Naive B cell (primary cell): ENCODE results near the gene ELOVL5. TPM values are rescaled to one million over a fixed set of nuclear protein-coding genes. Genes with fewer than 3 reads are reported as not detected.

Source experiments
- ATAC-seq, 2 donors: fragments of 150-1000 bp; cut with Tn5 transposase; 2 replicates each; pipeline ENCODE4 v1.10.0; 2021; ENCODE audit warnings: low read depth in 2 of 2, mild to moderate bottlenecking in 2 of 2, moderate library complexity in 2 of 2
- DNase-seq: peaks from one replicate; pipeline ENCODE4 v3.0.0; 2022
- H3K27ac Mint-ChIP-seq, 6 donors: one replicate each; pipeline ENCODE4 v1.8.0; 2020 to 2022; ENCODE audit warnings: mild to moderate bottlenecking in 6 of 6, mixed read lengths in 6 of 6, moderate library complexity in 5 of 6, inconsistent platforms in 2 of 6
- H3K27me3 Mint-ChIP-seq, 3 donors: one replicate each; pipeline ENCODE4 v1.8.0; 2021 to 2022; ENCODE audit warnings: mixed read lengths in 3 of 3, mild to moderate bottlenecking in 1 of 3
- H3K36me3 Mint-ChIP-seq, 2 donors: one replicate each; pipeline ENCODE4 v1.8.0; 2020 to 2022; ENCODE audit warnings: mixed read lengths in 2 of 2, inconsistent platforms in 1 of 2, mild to moderate bottlenecking in 1 of 2
- H3K4me1 Mint-ChIP-seq, 3 donors: one replicate each; pipeline ENCODE4 v1.8.0; 2020 to 2022; ENCODE audit warnings: mixed read lengths in 3 of 3, inconsistent platforms in 1 of 3, mild to moderate bottlenecking in 1 of 3, moderate library complexity in 1 of 3
- H3K4me3 Mint-ChIP-seq, 8 donors: one replicate each; pipeline ENCODE4 v1.8.0; 2020 to 2022; ENCODE audit warnings: mild to moderate bottlenecking in 8 of 8, mixed read lengths in 8 of 8, moderate library complexity in 8 of 8, inconsistent platforms in 2 of 8
- H3K9me3 Mint-ChIP-seq, 7 donors: one replicate each; pipeline ENCODE4 v1.8.0; 2020 to 2022; ENCODE audit warnings: mixed read lengths in 7 of 7, mild to moderate bottlenecking in 5 of 7, inconsistent platforms in 2 of 7, moderate library complexity in 1 of 7
- polyA plus RNA-seq, 6 donors: library from polyadenylated mRNA; unstranded; fragments of 300-500 nt; fragmentation: Illumina TruSeq; gene quantifications; one replicate each; pipeline ENCODE4 v1.2.3, GENCODE V29; 2021; ENCODE audit warnings: low read depth in 6 of 6

ELOVL5 gene
- polyA plus RNA-seq, 6 donors from 2014 or later = 124 to 200 (median 166) TPM

GRCh38 chr6:53333439-53334408, 15.0 kb downstream of the ELOVL5 start:
- no peak for DNase-seq

GRCh38 chr6:53331678-53332077, 17.1 kb downstream of the ELOVL5 start:
- peaks cover 71 to 83% (median 83%) of the 10 kb centered on the region in 3 donors for H3K4me1 Mint-ChIP-seq

More at GRCh38 chr6:53333439-53334408, 15.0 kb downstream of the ELOVL5 start:
- Mint-ChIP-seq H3K27me3 (no peaks in the 10 kb centered on the region), H3K27ac (peak overlapping the region; percentile 90 to 99 (median 94)), H3K36me3 (peaks cover 16 to 21% of the 10 kb centered on the region in 2 donors), H3K4me3 (peak overlapping the region; percentile 69 to 90 (median 82)), H3K4me1 (peaks cover 72 to 83% (median 83%) of the 10 kb centered on the region in 3 donors), H3K9me3 (peaks cover 0 to 2% (median 0%) of the 10 kb centered on the region in 7 donors)
- no peak for ATAC-seq

DNA sequence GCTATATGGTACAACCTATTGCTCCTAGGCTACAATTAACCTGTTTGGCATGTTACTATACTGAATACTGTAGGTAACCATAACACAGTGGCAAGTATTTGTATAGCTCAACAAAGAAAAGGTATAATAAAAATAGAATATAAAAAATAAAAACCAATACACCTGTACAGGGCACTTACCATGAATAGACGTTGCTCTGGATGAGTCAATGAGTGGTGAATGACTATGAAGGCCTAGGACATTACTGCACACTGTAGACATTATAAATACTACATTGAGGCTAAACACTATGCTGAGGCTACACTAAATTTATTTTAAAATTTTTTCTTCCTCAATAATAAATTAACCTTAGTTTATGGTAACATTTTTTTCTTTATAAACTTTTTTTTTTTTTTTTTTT, 18.6 kb downstream of the ELOVL5 start:
- no peak overlapping the region for H3K27ac Mint-ChIP-seq
- ATAC-seq = no peak

More at GRCh38 chr6:53331678-53332077, 17.1 kb downstream of the ELOVL5 start:
- Mint-ChIP-seq H3K27me3 (no peaks in the 10 kb centered on the region), H3K36me3 (peaks cover 8 to 12% of the 10 kb centered on the region in 2 donors), H3K9me3 (peaks cover 0 to 2% (median 0%) of the 10 kb centered on the region in 7 donors), H3K27ac (peak overlapping the region in 5 of 6 donors; percentile 69 to 99 (median 83)), H3K4me3 (peak overlapping the region in 4 of 8 donors; percentile 25 to 51 (median 33))
- ATAC-seq (no peak), DNase-seq (no peak)

DNA sequence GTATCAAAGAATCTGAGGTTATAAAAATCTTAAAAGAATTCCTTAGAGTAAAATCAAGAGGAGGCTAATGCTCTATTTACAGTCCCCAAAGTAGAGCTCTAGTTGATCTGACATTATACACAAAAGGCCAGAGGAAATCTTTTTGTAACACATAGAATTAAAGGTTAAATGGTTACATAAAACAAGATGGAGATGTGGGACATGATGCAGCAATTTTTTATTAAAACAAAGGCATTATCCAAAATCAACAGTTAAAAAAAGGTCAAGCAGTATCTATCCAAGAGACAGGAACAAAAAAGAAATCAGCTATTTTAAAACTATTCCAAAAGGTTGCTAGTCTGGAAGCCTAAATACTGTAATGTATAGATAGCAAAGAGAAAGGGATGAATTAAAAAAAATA, 20.4 kb downstream of the ELOVL5 start:
- Mint-ChIP-seq H3K4me3 (no peak overlapping the region), H3K27me3 (no peaks in the 10 kb centered on the region), H3K36me3 (peaks cover 8 to 12% of the 10 kb centered on the region in 2 donors), H3K4me1 (peaks cover 68 to 84% (median 77%) of the 10 kb centered on the region in 3 donors), H3K27ac (peak overlapping the region in 4 of 6 donors; percentile 59 to 93 (median 78)), H3K9me3 (peaks cover 0 to 2% (median 0%) of the 10 kb centered on the region in 7 donors)
- ATAC-seq = no peak
- no peak for DNase-seq

More for the DNA sequence above, 18.6 kb downstream of the ELOVL5 start:
- H3K4me3 Mint-ChIP-seq = no peak overlapping the region
- peaks cover 8 to 12% of the 10 kb centered on the region in 2 donors for H3K36me3 Mint-ChIP-seq
- H3K27me3 Mint-ChIP-seq = no peaks in the 10 kb centered on the region
- no peak for DNase-seq
- peaks cover 0 to 2% (median 0%) of the 10 kb centered on the region in 7 donors for H3K9me3 Mint-ChIP-seq
- peaks cover 74 to 83% (median 83%) of the 10 kb centered on the region in 3 donors for H3K4me1 Mint-ChIP-seq

DNA sequence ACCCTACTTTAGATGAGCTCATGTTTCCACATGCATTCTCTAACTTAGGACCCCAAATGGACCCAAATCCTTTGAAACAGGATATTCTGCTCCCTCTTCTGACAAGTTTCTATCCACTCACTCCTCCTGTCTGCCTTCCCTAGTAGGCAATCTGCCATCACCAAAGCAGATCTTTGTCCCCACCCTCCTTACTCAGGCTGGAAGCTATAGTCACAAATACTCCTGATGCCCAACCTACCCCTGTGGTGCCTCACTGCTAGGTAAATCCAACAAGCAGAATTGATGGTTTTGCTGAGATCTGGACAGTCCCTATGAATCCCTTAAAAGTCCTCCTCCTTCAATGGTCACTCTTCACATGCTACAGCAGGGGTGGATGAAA, 21.7 kb downstream of the ELOVL5 start:
- H3K4me1 Mint-ChIP-seq = peaks cover 68 to 84% (median 77%) of the 10 kb centered on the region in 3 donors
- DNase-seq = no peak
- H3K27me3 Mint-ChIP-seq = no peaks in the 10 kb centered on the region
- H3K9me3 Mint-ChIP-seq = peaks cover 0 to 2% (median 0%) of the 10 kb centered on the region in 7 donors
- ATAC-seq = no peak
- peak overlapping the region; percentile 83 to 95 (median 92) for H3K27ac Mint-ChIP-seq
- H3K4me3 Mint-ChIP-seq = peak overlapping the region in 6 of 8 donors; percentile 2 to 64 (median 22)
- H3K36me3 Mint-ChIP-seq = peaks cover 8 to 12% of the 10 kb centered on the region in 2 donors

GRCh38 chr6:53326372-53327016, 22.3 kb downstream of the ELOVL5 start:
- Mint-ChIP-seq H3K27ac (peak overlapping the region; percentile 85 to 97 (median 94)), H3K9me3 (no peaks in the 10 kb centered on the region), H3K27me3 (no peaks in the 10 kb centered on the region), H3K36me3 (peaks cover 4 to 12% of the 10 kb centered on the region in 2 donors), H3K4me3 (peak overlapping the region in 5 of 8 donors; percentile 3 to 73 (median 16)), H3K4me1 (peaks cover 63 to 82% (median 75%) of the 10 kb centered on the region in 3 donors)
- no peak for DNase-seq
- ATAC-seq = no peak

GRCh38 chr6:53325785-53326184, 23.0 kb downstream of the ELOVL5 start:
- H3K36me3 Mint-ChIP-seq = peaks cover 0 to 12% of the 10 kb centered on the region in 2 donors

GRCh38 chr6:53322188-53323029, 26.3 kb downstream of the ELOVL5 start:
- H3K9me3 Mint-ChIP-seq = no peaks in the 10 kb centered on the region
- no peak for DNase-seq
- H3K4me1 Mint-ChIP-seq = peaks cover 56 to 80% (median 76%) of the 10 kb centered on the region in 3 donors
- H3K36me3 Mint-ChIP-seq = peaks cover 4 to 13% of the 10 kb centered on the region in 2 donors
- ATAC-seq = no peak
- H3K27ac Mint-ChIP-seq = peak overlapping the region; percentile 51 to 93 (median 76)
- peak overlapping the region in 5 of 8 donors; percentile 10 to 37 (median 27) for H3K4me3 Mint-ChIP-seq
- H3K27me3 Mint-ChIP-seq = no peaks in the 10 kb centered on the region

More at GRCh38 chr6:53325785-53326184, 23.0 kb downstream of the ELOVL5 start:
- Mint-ChIP-seq H3K27me3 (no peaks in the 10 kb centered on the region), H3K4me3 (peak overlapping the region in 4 of 8 donors; percentile 18 to 58 (median 44)), H3K4me1 (peaks cover 59 to 80% (median 72%) of the 10 kb centered on the region in 3 donors), H3K27ac (peak overlapping the region; percentile 87 to 97 (median 92)), H3K9me3 (no peaks in the 10 kb centered on the region)
- DNase-seq = no peak
- ATAC-seq = no peak

DNA sequence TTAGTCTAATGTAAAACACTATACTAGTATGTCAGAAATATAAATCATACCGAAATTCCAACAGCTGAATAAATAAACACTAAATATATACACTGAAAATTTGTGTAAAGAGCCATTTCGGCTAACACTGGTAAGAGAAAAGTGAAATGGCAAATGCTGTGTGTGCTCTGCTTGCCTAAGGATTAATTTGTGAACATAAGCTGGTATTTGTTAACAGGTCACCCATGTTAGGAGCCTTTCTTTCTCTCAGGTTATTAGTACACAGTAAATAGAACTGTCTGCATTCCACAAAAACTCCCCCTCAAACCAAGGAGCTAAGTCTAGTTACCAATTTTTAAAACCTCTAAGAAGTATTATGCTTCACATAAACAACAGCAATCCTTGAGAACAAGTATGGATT, 27.0 kb downstream of the ELOVL5 start:
- DNase-seq (no peak), ATAC-seq (no peak)
- no peaks in the 10 kb centered on the region for H3K9me3 Mint-ChIP-seq
- peak overlapping the region in 2 of 8 donors; percentile 6 to 36 for H3K4me3 Mint-ChIP-seq
- no peaks in the 10 kb centered on the region for H3K27me3 Mint-ChIP-seq
- peaks cover 4 to 8% of the 10 kb centered on the region in 2 donors for H3K36me3 Mint-ChIP-seq
- peaks cover 57 to 80% (median 76%) of the 10 kb centered on the region in 3 donors for H3K4me1 Mint-ChIP-seq
- peak overlapping the region; percentile 36 to 93 (median 76) for H3K27ac Mint-ChIP-seq

DNA sequence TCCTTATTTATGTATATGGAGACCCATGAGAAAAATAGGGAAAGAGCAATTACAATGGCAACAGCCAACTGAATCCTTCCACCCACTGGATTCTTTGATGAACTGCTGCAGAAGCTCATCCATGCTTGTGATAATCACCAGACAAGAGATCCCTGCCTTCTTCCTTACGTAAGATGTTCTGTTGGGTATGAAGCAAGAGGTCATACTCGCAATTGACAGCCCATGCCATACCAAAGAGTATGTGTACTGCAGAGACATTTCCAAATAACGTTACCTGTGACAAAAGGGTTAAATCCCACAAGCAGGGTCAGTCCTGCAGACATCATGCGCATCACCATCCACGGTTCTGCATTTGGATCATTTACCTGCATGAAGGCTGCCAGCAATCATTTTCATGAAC, 27.8 kb downstream of the ELOVL5 start:
- Mint-ChIP-seq H3K27me3 (no peaks in the 10 kb centered on the region), H3K9me3 (no peaks in the 10 kb centered on the region), H3K27ac (peak overlapping the region in 1 of 6 donors; percentile 51), H3K4me1 (peaks cover 58 to 80% (median 76%) of the 10 kb centered on the region in 3 donors), H3K4me3 (no peak overlapping the region), H3K36me3 (peaks cover 4 to 8% of the 10 kb centered on the region in 2 donors)
- no peak for ATAC-seq
- no peak for DNase-seq

- peaks cover 4 to 8% of the 10 kb centered on the region in 2 donors for H3K36me3 Mint-ChIP-seq
- H3K4me3 Mint-ChIP-seq = no peak overlapping the region
- H3K4me1 Mint-ChIP-seq = peaks cover 61 to 81% (median 81%) of the 10 kb centered on the region in 3 donors
- DNase-seq (no peak), ATAC-seq (no peak)
- H3K9me3 Mint-ChIP-seq = no peaks in the 10 kb centered on the region
- peak overlapping the region in 1 of 6 donors; percentile 63 for H3K27ac Mint-ChIP-seq
- H3K27me3 Mint-ChIP-seq = no peaks in the 10 kb centered on the region
These were observed 30.3 kb downstream of the ELOVL5 start for GRCh38 chr6:53318429-53318828.

- Mint-ChIP-seq H3K27ac (peak overlapping the region in 3 of 6 donors; percentile 3 to 86 (median 63)), H3K4me3 (peak overlapping the region in 2 of 8 donors; percentile 22 to 53), H3K27me3 (no peaks in the 10 kb centered on the region)
These were observed 30.9 kb downstream of the ELOVL5 start for GRCh38 chr6:53317861-53318260.

More at GRCh38 chr6:53317861-53318260, 30.9 kb downstream of the ELOVL5 start:
- H3K9me3 Mint-ChIP-seq = no peaks in the 10 kb centered on the region
- DNase-seq (no peak), ATAC-seq (no peak)
- peaks cover 58 to 81% (median 81%) of the 10 kb centered on the region in 3 donors for H3K4me1 Mint-ChIP-seq
- peaks cover 4 to 8% of the 10 kb centered on the region in 2 donors for H3K36me3 Mint-ChIP-seq
